Measurements from ENCODE around the gene TTC6. TPM values are rescaled to one million over a fixed set of nuclear protein-coding genes. Genes with fewer than 3 reads are reported as not detected.

The TTC6 gene
- total RNA-seq, 1 donor from 2014 or later = 0.44 TPM

DNA sequence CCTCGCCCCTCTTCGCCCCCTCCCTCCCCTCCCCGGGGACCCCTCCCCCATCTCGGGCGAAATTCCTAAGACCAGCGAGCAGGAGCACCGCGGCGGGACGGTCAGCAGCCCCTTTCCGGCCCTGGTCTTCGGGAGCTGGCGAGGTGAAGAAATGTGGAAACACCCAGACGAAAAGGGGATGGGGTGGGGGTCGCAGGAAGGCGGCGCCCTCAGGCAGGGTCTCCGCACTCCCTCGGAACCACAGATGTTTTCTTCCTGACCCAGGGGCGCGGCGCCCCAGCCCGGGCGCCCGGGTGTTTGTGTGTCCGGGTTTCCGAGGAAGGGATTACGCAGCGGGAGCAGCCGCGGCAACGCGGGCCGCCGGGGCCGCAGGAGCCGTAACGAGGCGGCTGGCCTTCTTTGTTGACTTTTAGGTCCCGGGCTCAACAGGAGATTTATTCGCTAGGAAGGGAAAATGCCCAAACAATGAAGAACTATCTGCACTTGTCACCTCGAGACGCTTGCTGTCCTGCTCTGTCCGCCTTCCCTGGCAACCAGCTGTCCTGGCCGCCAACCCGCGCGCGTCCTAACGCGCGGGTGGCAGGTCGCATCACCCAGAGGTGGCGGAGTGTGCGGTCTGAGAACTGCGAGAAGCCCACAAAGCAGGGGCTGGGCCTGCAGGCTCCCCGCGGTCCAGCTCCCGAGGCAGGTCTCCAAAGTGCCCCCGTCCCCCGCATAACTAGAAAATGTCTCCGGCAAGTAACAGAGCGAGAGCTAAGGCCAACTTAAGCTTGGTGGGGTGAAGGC is 7.4 kb upstream of the TTC6 start:
- Mint-ChIP-seq H3K27ac (ENCODE audit: unreplicated experiment) (no peak overlapping the region), H3K4me1 (ENCODE audit: low read depth, unreplicated experiment) (peaks cover 6% of the 10 kb centered on the region), H3K9me3 (ENCODE audit: unreplicated experiment) (peaks cover 15% of the 10 kb centered on the region), H3K27me3 (ENCODE audit: unreplicated experiment) (peaks cover 42% of the 10 kb centered on the region), H3K36me3 (ENCODE audit: unreplicated experiment) (peaks cover 9% of the 10 kb centered on the region), H3K4me3 (ENCODE audit: unreplicated experiment) (peak overlapping the region; percentile 61)
- DNase-seq = peak; percentile 57
- TF ChIP-seq, protein P1, sequence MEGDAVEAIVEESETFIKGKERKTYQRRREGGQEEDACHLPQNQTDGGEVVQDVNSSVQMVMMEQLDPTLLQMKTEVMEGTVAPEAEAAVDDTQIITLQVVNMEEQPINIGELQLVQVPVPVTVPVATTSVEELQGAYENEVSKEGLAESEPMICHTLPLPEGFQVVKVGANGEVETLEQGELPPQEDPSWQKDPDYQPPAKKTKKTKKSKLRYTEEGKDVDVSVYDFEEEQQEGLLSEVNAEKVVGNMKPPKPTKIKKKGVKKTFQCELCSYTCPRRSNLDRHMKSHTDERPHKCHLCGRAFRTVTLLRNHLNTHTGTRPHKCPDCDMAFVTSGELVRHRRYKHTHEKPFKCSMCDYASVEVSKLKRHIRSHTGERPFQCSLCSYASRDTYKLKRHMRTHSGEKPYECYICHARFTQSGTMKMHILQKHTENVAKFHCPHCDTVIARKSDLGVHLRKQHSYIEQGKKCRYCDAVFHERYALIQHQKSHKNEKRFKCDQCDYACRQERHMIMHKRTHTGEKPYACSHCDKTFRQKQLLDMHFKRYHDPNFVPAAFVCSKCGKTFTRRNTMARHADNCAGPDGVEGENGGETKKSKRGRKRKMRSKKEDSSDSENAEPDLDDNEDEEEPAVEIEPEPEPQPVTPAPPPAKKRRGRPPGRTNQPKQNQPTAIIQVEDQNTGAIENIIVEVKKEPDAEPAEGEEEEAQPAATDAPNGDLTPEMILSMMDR (IDR thresholded peaks at IDR 0.05; ENCODE audit: partially characterized antibody, unreplicated experiment) = no peak

DNA sequence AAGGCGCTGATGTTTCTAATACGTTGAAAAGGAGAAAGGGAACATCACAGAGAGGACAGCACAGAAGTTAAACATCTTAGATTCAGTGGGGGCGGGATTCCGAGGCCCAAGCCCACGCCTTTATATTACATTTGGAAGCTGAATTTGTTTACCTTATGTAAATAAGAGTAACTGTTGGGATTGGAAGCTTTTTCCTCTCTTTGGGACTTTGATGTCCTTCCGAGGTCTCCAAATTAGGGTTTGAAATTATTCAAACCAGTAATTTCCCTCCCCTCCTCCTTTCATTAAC is 6.8 kb upstream of the TTC6 start:
- H3K36me3 Mint-ChIP-seq (ENCODE audit: unreplicated experiment) = peaks cover 9% of the 10 kb centered on the region
- peaks cover 15% of the 10 kb centered on the region for H3K9me3 Mint-ChIP-seq (ENCODE audit: unreplicated experiment)
- H3K27ac Mint-ChIP-seq (ENCODE audit: unreplicated experiment) = no peak overlapping the region
- peaks cover 45% of the 10 kb centered on the region for H3K27me3 Mint-ChIP-seq (ENCODE audit: unreplicated experiment)
- no peak for DNase-seq
- TF ChIP-seq, protein P1 (IDR thresholded peaks at IDR 0.05; ENCODE audit: partially characterized antibody, unreplicated experiment) = no peak
- H3K4me3 Mint-ChIP-seq (ENCODE audit: unreplicated experiment) = peak overlapping the region; percentile 61
- H3K4me1 Mint-ChIP-seq (ENCODE audit: low read depth, unreplicated experiment) = peaks cover 6% of the 10 kb centered on the region

DNA sequence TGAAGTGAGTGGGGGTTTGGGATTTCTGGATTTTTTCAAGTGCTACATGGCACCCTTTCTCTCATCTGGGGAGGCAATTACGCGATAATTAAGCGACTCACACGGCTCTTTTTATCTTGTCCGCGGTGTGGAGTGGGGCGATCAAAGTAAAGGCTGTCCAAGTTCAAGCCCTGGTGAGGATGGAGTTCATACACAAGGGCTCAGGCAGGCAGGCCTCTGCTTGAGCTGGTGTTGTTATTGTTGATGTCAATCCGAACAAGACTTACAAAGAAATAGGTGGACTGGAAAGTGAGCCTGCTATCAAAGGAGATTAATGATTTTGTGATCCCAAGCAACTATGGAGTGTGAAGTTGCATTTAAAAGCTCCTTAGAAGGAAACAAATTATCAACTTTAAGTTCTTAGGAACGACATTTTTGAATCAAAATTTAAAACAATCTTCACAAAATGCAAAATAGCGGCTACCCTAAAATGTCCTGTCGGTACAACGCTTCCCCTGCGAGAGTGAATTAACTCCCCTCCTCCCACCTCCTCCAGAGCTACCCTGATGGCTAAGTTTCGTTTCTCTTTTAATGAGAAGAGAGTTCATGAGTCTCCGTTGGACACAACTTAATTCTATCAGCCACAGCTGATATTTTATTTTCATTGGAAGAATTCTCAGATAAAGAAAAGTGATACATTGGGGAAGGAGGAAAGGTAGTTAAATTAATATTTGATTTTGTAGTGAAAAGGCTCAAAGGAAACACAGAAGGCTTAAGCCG is 6.3 kb upstream of the TTC6 start:
- H3K36me3 Mint-ChIP-seq (ENCODE audit: unreplicated experiment) = peaks cover 9% of the 10 kb centered on the region
- H3K4me3 Mint-ChIP-seq (ENCODE audit: unreplicated experiment) = peak overlapping the region; percentile 61
- no peak overlapping the region for H3K27ac Mint-ChIP-seq (ENCODE audit: unreplicated experiment)
- DNase-seq = no peak
- TF ChIP-seq, protein P1 (IDR thresholded peaks at IDR 0.05; ENCODE audit: partially characterized antibody, unreplicated experiment) = no peak
- H3K9me3 Mint-ChIP-seq (ENCODE audit: unreplicated experiment) = peaks cover 15% of the 10 kb centered on the region
- peaks cover 8% of the 10 kb centered on the region for H3K4me1 Mint-ChIP-seq (ENCODE audit: low read depth, unreplicated experiment)
- H3K27me3 Mint-ChIP-seq (ENCODE audit: unreplicated experiment) = peaks cover 48% of the 10 kb centered on the region

DNA sequence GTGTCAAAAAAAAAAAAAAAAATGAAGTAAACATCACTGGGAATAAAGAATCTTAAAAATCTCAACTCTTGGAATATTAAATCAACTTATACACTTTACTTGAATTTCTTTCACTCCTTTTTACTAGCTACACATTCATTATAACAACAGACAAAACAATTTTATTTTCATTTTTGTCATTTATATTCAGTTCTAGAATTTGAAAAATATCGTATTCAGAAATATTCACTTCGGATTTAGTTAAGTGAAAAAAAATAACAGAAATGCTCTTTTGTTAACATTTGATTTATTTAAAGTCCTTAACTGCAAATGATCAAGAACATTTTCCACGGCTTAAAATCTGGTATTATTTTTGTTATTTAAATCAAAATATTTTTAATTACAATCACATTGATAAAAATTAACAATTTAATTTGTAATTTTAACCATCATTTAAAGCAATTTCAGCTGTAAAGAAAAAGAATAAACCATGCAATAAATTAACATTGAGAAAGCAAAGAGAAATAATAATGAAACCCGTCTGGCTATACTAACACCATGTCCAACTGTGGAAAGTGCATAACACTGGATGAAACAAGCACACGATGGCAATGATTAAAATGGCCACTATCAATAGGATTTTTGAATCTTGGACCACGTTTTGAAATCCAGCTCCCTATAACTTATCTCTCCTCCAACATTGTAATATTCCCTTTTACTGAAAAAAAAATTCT is 5.6 kb upstream of the TTC6 start:
- Mint-ChIP-seq H3K27me3 (ENCODE audit: unreplicated experiment) (peaks cover 49% of the 10 kb centered on the region), H3K4me1 (ENCODE audit: low read depth, unreplicated experiment) (peaks cover 10% of the 10 kb centered on the region), H3K27ac (ENCODE audit: unreplicated experiment) (no peak overlapping the region), H3K9me3 (ENCODE audit: unreplicated experiment) (peaks cover 15% of the 10 kb centered on the region), H3K36me3 (ENCODE audit: unreplicated experiment) (peaks cover 9% of the 10 kb centered on the region), H3K4me3 (ENCODE audit: unreplicated experiment) (no peak overlapping the region)
- TF ChIP-seq, protein P1 (IDR thresholded peaks at IDR 0.05; ENCODE audit: partially characterized antibody, unreplicated experiment) = no peak
- DNase-seq = no peak

Measured in glutamatergic neuron (in vitro differentiated cells).